CD4-positive, alpha-beta memory T cell (primary cell): ENCODE data around the gene GIMAP6. TPM values are rescaled to one million over a fixed set of nuclear protein-coding genes. Genes with fewer than 3 reads are reported as not detected.
"Not testable (repeated sequence)": the region's sequence is repeated elsewhere in the genome, so short reads cannot be mapped to it uniquely, and the experiment has no call there.

Source experiments
- CTCF ChIA-PET: fragments of 350-600 bp; sonication (Branson Sonifier 250); formaldehyde crosslinking; loops from one replicate; lab custom pipeline; 2021; ENCODE audit warnings: inconsistent platforms; ENCODE audit not compliant: partially characterized antibody; lab: Charles Lee
- POLR2A ChIA-PET: fragments of 350-600 bp; sonication (Branson Sonifier 250); formaldehyde crosslinking; loops from one replicate; lab custom pipeline; 2021; ENCODE audit not compliant: partially characterized antibody; lab: Charles Lee
- DNase-seq, 5 donors: peaks; one replicate each; pipeline versions ENCODE4 v3.0.0 to v3.0.0-alpha.2; 2020 to 2022; ENCODE audit warnings: mixed read lengths in 1 of 5
- H3K27ac ChIP-seq: one replicate; pipeline ENCODE4 v1.7.0; 2013; ENCODE audit warnings: low read depth, low read length
- H3K27me3 ChIP-seq: 2 replicates; pipeline ENCODE4 v1.7.0; 2013; ENCODE audit warnings: mild to moderate bottlenecking, low read length, moderate library complexity; ENCODE audit not compliant: insufficient read depth
- H3K36me3 ChIP-seq: 2 replicates; pipeline ENCODE4 v1.7.0; 2013; ENCODE audit warnings: mild to moderate bottlenecking, low read length, moderate library complexity; ENCODE audit not compliant: insufficient read depth
- H3K4me1 ChIP-seq: 2 replicates; pipeline ENCODE4 v1.7.0; 2013; ENCODE audit warnings: mild to moderate bottlenecking, low read length, moderate library complexity; ENCODE audit not compliant: insufficient read depth
- H3K4me3 ChIP-seq, 2 donors: one replicate each; pipeline ENCODE4 v1.7.0; 2013; ENCODE audit warnings: low read length in 2 of 2, mild to moderate bottlenecking in 1 of 2
- H3K9me3 ChIP-seq, 2 donors: one replicate each; pipeline ENCODE4 v1.7.0; 2013; ENCODE audit warnings: low read length in 2 of 2, control low read depth in 1 of 2; ENCODE audit not compliant: control insufficient read depth in 1 of 2
- H3K27ac Mint-ChIP-seq, 7 donors: one replicate each; pipeline ENCODE4 v1.8.0; 2020 to 2021; ENCODE audit warnings: mixed read lengths in 7 of 7, mild to moderate bottlenecking in 6 of 7, inconsistent platforms in 3 of 7, moderate library complexity in 3 of 7
- H3K27me3 Mint-ChIP-seq, 2 donors: one replicate each; pipeline ENCODE4 v1.8.0; 2020 to 2021; ENCODE audit warnings: mixed read lengths in 2 of 2
- H3K36me3 Mint-ChIP-seq, 2 donors: one replicate each; pipeline ENCODE4 v1.8.0; 2020 to 2021; ENCODE audit warnings: mixed read lengths in 2 of 2, inconsistent platforms in 1 of 2, mild to moderate bottlenecking in 1 of 2
- H3K4me1 Mint-ChIP-seq, 4 donors: one replicate each; pipeline ENCODE4 v1.8.0; 2020 to 2021; ENCODE audit warnings: mixed read lengths in 4 of 4, mild to moderate bottlenecking in 1 of 4
- H3K4me3 Mint-ChIP-seq, 8 donors: one replicate each; pipeline ENCODE4 v1.8.0; 2020 to 2021; ENCODE audit warnings: mixed read lengths in 8 of 8, mild to moderate bottlenecking in 7 of 8, moderate library complexity in 6 of 8, inconsistent platforms in 3 of 8
- H3K9me3 Mint-ChIP-seq, 8 donors: one replicate each; pipeline ENCODE4 v1.8.0; 2020 to 2021; ENCODE audit warnings: mixed read lengths in 8 of 8, mild to moderate bottlenecking in 5 of 8, inconsistent platforms in 3 of 8, moderate library complexity in 1 of 8
- intact Hi-C: fragments of 100-400 bp; cut with micrococcal nuclease; formaldehyde crosslinking; loops from one replicate; pipeline ENCODE4 v1.15.1; 2023
- polyA plus RNA-seq, 2 donors: library from polyadenylated mRNA; unstranded; fragments of 300-500 nt; fragmentation: Illumina TruSeq; gene quantifications; one replicate each; pipeline ENCODE4 v1.2.3, GENCODE V29; 2021
- total RNA-seq, 2 experiments: library from RNA; stranded (reverse); gene quantifications; one replicate each; pipeline ENCODE4 v1.2.3, GENCODE V29; 2021

The GIMAP6 gene
- 100 to 1,000 TPM; 158 to 173 TPM for total RNA-seq
- 100 to 1,000 TPM; 115 to 154 TPM for polyA plus RNA-seq

GRCh38 chr7:150631866-150632864, at the start of gene GIMAP6:
TSS of gene GIMAP6 (minus strand) at chr7:150632385. CDS start at chr7:150630142, 2,243 bp downstream.
- H3K36me3 Mint-ChIP-seq, result peaks cover 58 to 61% of the 10 kb centered on the region in 2 donors
- peak within 1 kb of the TSS; percentile 81 to 99 (median 95) for H3K27ac Mint-ChIP-seq
- POLR2A ChIA-PET, result interaction anchor here (0.7 to 13.4 kb wide), 56 partner anchors 9 to 225 kb away, joined by 3 to 219 read pairs (median 6); partner anchors contain the start of genes GIMAP1, GIMAP2, GIMAP4 and GIMAP5
- Histone ChIP-seq H3K4me1 (peaks cover 79% of the 10 kb centered on the region), H3K4me3 (peak within 1 kb of the TSS; percentile 69 to 75), H3K27ac (peak within 1 kb of the TSS; percentile 64), H3K9me3 (peaks cover 0 to 4% of the 10 kb centered on the region in 2 donors), H3K36me3 (peaks cover 33% of the 10 kb centered on the region), H3K27me3 (no peaks in the 10 kb centered on the region)
- CTCF ChIA-PET, result interaction anchor here (0.7 to 4.6 kb wide), 22 partner anchors 17 to 227 kb away, joined by 3 to 27 read pairs (median 5); partner anchors contain the start of genes GIMAP1, GIMAP2, GIMAP4 and GIMAP5
- H3K4me1 Mint-ChIP-seq, result peaks cover 61 to 88% (median 74%) of the 10 kb centered on the region in 4 donors
- peak within 1 kb of the TSS; percentile 93 to 100 (median 98) for H3K4me3 Mint-ChIP-seq
- H3K27me3 Mint-ChIP-seq, result no peaks in the 10 kb centered on the region
- intact Hi-C loops, result loop anchor here (1.0 to 5.0 kb wide), 9 partner anchors 11 to 184 kb away; partner anchors contain the start of genes GIMAP1, GIMAP2, GIMAP5 and GIMAP7
- peak; percentile 36 to 51 (median 44) for DNase-seq
- H3K9me3 Mint-ChIP-seq, result peaks cover 2 to 56% (median 33%) of the 10 kb centered on the region in 8 donors

DNA sequence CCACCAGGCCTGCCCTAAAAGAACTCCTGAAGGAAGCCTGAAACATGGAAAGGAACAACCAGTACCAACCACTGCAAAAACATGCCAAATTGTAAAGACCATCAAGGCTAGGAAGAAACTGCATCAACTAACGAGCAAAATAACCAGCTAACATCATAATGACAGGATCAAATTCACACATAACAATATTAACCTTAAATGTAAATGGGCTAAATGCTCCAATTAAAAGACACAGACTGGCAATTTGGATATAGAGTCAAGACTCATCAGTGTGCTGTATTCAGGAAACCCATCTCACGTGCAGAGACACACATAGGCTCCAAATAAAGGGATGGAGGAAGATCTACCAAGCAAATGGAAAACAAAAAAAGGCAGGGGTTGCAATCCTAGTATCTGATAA, 48.2 kb upstream of the GIMAP6 start:
- intact Hi-C loops, DNase-seq, H3K27ac ChIP-seq, H3K27me3 Mint-ChIP-seq, H3K9me3 ChIP-seq, H3K4me3 ChIP-seq, H3K27me3 ChIP-seq, H3K36me3 ChIP-seq: not testable (repeated sequence)
- H3K36me3 Mint-ChIP-seq, result peaks cover 48 to 50% of the 10 kb centered on the region in 2 donors
- ChIA-PET CTCF (interaction anchor here (1.0 kb wide), 1 partner anchor 75 kb away, joined by 3 read pairs; no protein-coding TSS in a partner anchor), POLR2A (interaction anchor here (0.6 to 6.2 kb wide), 10 partner anchors 13 to 227 kb away, joined by 3 to 72 read pairs (median 9); partner anchors contain the start of genes GIMAP1, GIMAP4 and GIMAP6)
- peak overlapping the region in 2 of 7 donors; percentile 87 to 90 for H3K27ac Mint-ChIP-seq
- peak overlapping the region in 1 of 8 donors; percentile 61 for H3K4me3 Mint-ChIP-seq
- peaks cover 67 to 94% (median 80%) of the 10 kb centered on the region in 4 donors for H3K4me1 Mint-ChIP-seq
- peaks cover 68% of the 10 kb centered on the region for H3K4me1 ChIP-seq
- peaks cover 0 to 62% (median 54%) of the 10 kb centered on the region in 8 donors for H3K9me3 Mint-ChIP-seq

DNA sequence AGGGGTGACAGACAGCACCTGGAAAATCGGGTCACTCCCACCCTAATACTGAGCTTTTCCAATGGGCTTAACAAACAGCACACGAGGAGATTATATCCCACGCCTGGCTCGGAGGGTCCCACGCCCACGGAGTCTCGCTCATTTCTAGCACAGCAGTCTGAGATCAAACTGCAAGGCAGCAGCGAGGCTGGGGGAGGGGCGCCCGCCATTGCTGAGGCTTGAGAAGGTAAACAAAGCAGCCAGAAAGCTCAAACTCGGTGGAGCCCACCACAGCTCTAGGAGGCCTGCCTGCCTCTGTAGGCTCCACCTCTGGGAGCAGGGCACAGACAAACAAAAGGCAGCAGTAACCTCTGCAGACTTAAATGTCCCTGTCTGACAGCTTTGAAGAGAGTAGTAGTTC, 46.4 kb upstream of the GIMAP6 start:
- not testable (repeated sequence) for DNase-seq
- CTCF ChIA-PET, result interaction anchor here (1.0 to 2.0 kb wide), 6 partner anchors 9 to 230 kb away, joined by 3 to 6 read pairs (median 4); no protein-coding TSS in a partner anchor
- peaks cover 43 to 45% of the 10 kb centered on the region in 2 donors for H3K36me3 Mint-ChIP-seq

GRCh38 chr7:150676854-150677253, 44.7 kb upstream of the GIMAP6 start:
- Mint-ChIP-seq H3K4me3 (peak overlapping the region; percentile 64 to 89 (median 76)), H3K36me3 (peaks cover 32 to 33% of the 10 kb centered on the region in 2 donors), H3K4me1 (peaks cover 50 to 86% (median 69%) of the 10 kb centered on the region in 4 donors), H3K9me3 (peaks cover 0 to 52% (median 43%) of the 10 kb centered on the region in 8 donors), H3K27ac (peak overlapping the region; percentile 86 to 97 (median 92))
- H3K36me3 ChIP-seq, H3K27me3 Mint-ChIP-seq, H3K27me3 ChIP-seq, H3K9me3 ChIP-seq: not testable (repeated sequence)
- peaks cover 64% of the 10 kb centered on the region for H3K4me1 ChIP-seq
- ChIA-PET POLR2A (interaction anchor here (0.7 to 6.2 kb wide), 23 partner anchors 9 to 226 kb away, joined by 3 to 72 read pairs (median 4); partner anchors contain the start of genes GIMAP1, GIMAP2, GIMAP4 and GIMAP5), CTCF (interaction anchor here (1.1 to 2.0 kb wide), 7 partner anchors 9 to 228 kb away, joined by 3 to 6 read pairs (median 4); partner anchors contain the start of genes GIMAP1, GIMAP2 and GIMAP8)
- peak overlapping the region in 1 of 2 donors; percentile 27 for H3K4me3 ChIP-seq
- H3K27ac ChIP-seq, result peak overlapping the region; percentile 51
- peak; percentile 76 to 82 (median 78) for DNase-seq
- intact Hi-C loops, result loop anchor here (1.0 to 5.0 kb wide), 4 partner anchors 9 to 228 kb away; partner anchors contain the start of gene GIMAP7

More for the DNA sequence above, 46.4 kb upstream of the GIMAP6 start:
- intact Hi-C loops, result loop anchor here (5.0 kb wide), 1 partner anchor 166 kb away; the partner anchor contains the start of gene GIMAP7
- not testable (repeated sequence) for H3K9me3 ChIP-seq, H3K27me3 ChIP-seq, H3K27me3 Mint-ChIP-seq, H3K36me3 ChIP-seq, H3K4me3 ChIP-seq
- Histone ChIP-seq H3K4me1 (peaks cover 62% of the 10 kb centered on the region), H3K27ac (peak overlapping the region; percentile 31)
- POLR2A ChIA-PET, result interaction anchor here (0.9 to 6.2 kb wide), 16 partner anchors 8 to 380 kb away, joined by 3 to 72 read pairs (median 17); partner anchors contain the start of genes GIMAP1, GIMAP2, GIMAP4 and GIMAP5
- Mint-ChIP-seq H3K4me3 (peak overlapping the region; percentile 31 to 83 (median 76)), H3K9me3 (peaks cover 0 to 60% (median 48%) of the 10 kb centered on the region in 8 donors), H3K4me1 (peaks cover 56 to 90% (median 72%) of the 10 kb centered on the region in 4 donors), H3K27ac (peak overlapping the region; percentile 86 to 94 (median 89))

DNA sequence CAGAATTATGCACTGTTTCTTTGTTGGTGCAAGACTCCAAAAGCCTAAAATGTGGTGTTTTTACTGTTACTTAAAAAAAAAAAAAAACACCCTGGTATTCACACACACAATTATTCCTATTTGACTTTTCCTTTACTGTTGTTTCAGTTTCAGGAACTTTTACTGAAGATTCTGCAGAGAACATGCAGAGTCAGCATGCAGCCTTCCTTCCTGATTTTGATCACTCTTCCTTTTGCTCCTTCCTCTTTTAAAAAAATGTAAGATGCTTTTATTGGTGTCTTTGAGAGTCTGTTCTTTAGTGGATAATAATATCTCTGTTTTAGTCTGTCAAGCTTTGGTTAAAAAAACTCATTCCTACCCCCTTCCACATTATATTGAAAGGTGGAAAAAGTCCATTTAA, 44.1 kb upstream of the GIMAP6 start:
- intact Hi-C loops, result loop anchor here (1.0 to 5.0 kb wide), 4 partner anchors 8 to 227 kb away; partner anchors contain the start of gene GIMAP7
- H3K27me3 ChIP-seq, H3K9me3 ChIP-seq, H3K36me3 ChIP-seq, H3K27me3 Mint-ChIP-seq, DNase-seq: not testable (repeated sequence)
- Mint-ChIP-seq H3K36me3 (peaks cover 28 to 32% of the 10 kb centered on the region in 2 donors), H3K9me3 (peaks cover 0 to 54% (median 42%) of the 10 kb centered on the region in 8 donors), H3K4me1 (peaks cover 51 to 87% (median 69%) of the 10 kb centered on the region in 4 donors), H3K27ac (peak overlapping the region; percentile 86 to 97 (median 92)), H3K4me3 (peak overlapping the region; percentile 64 to 89 (median 76))
- Histone ChIP-seq H3K4me3 (peak overlapping the region; percentile 6 to 27), H3K27ac (peak overlapping the region; percentile 51), H3K4me1 (peaks cover 69% of the 10 kb centered on the region)
- ChIA-PET CTCF (interaction anchor here (0.6 to 1.5 kb wide), 6 partner anchors 10 to 108 kb away, joined by 3 to 6 read pairs (median 4); partner anchors contain the start of genes GIMAP1 and GIMAP2), POLR2A (interaction anchor here (0.6 to 6.2 kb wide), 21 partner anchors 9 to 226 kb away, joined by 3 to 72 read pairs (median 5); partner anchors contain the start of genes GIMAP1, GIMAP2, GIMAP4 and GIMAP5)

DNA sequence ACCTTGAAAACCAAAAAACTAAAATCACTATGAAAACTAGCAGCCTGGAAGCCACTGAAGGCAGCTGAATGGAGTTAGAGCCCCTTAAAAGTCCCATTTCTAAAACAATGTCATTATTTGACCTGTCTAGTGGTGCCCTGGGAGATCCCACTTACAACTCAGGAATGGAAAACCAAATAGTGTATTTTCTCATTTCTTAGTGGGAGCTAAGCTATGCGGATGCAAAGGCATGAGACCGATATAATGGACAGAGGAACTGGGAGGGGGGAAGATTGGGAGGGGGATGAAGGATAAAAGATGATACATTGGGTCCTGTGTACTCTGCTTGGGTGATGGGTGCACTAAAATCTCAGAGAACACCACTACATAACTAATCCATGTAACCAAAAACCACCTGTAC, 43.5 kb upstream of the GIMAP6 start:
- H3K27me3 Mint-ChIP-seq, result no peaks in the 10 kb centered on the region
- H3K36me3 ChIP-seq, result no peaks in the 10 kb centered on the region
- peak overlapping the region; percentile 26 to 92 (median 86) for H3K27ac Mint-ChIP-seq
- intact Hi-C loops, result loop anchor here (1.0 to 5.0 kb wide), 4 partner anchors 7 to 227 kb away; partner anchors contain the start of gene GIMAP7
- H3K27ac ChIP-seq, result peak overlapping the region; percentile 18
- no peak for DNase-seq
- POLR2A ChIA-PET, result interaction anchor here (0.6 to 6.2 kb wide), 13 partner anchors 8 to 225 kb away, joined by 3 to 72 read pairs (median 22); partner anchors contain the start of genes GIMAP1, GIMAP2, GIMAP4 and GIMAP5
- H3K27me3 ChIP-seq, result no peaks in the 10 kb centered on the region
- H3K4me1 Mint-ChIP-seq, result peaks cover 55 to 87% (median 70%) of the 10 kb centered on the region in 4 donors
- no peak overlapping the region for H3K4me3 ChIP-seq
- H3K9me3 ChIP-seq, result no peaks in the 10 kb centered on the region
- H3K9me3 Mint-ChIP-seq, result peaks cover 0 to 53% (median 42%) of the 10 kb centered on the region in 8 donors
- peaks cover 26 to 31% of the 10 kb centered on the region in 2 donors for H3K36me3 Mint-ChIP-seq
- CTCF ChIA-PET, result interaction anchor here (0.6 to 0.8 kb wide), 2 partner anchors 43 to 59 kb away, joined by 4 to 7 read pairs; partner anchors contain the start of gene GIMAP6
- peak overlapping the region; percentile 39 to 89 (median 61) for H3K4me3 Mint-ChIP-seq
- peaks cover 75% of the 10 kb centered on the region for H3K4me1 ChIP-seq
